Kidney (tissue), 14 donors: Measurements from ENCODE around the gene HSPG2. TPM values are rescaled to one million over a fixed set of nuclear protein-coding genes. Genes with fewer than 3 reads are reported as not detected.

Source experiments
- DNase-seq, 5 donors: peaks; one replicate each; pipeline ENCODE4 v3.0.0-alpha.2; 2013 to 2020
- FAIRE-seq: peaks from 2 replicates; lab custom pipeline; 2012; peaks lifted over from hg19 to GRCh38; lab: Jason Lieb, UNC
- H3K27ac ChIP-seq, 2 donors: one replicate each; pipeline ENCODE4 v1.7.0; 2013; ENCODE audit warnings: low read depth in 2 of 2, low read length in 2 of 2, inconsistent platforms in 1 of 2
- H3K27me3 ChIP-seq: one replicate; pipeline ENCODE4 v1.7.1; 2013; ENCODE audit warnings: low read length, inconsistent platforms; ENCODE audit not compliant: control insufficient read depth, insufficient read depth
- H3K36me3 ChIP-seq, 3 donors: one replicate each; pipeline versions ENCODE4 v1.7.0 to v1.7.1; 2013; ENCODE audit warnings: low read length in 3 of 3, control low read depth in 1 of 3, inconsistent platforms in 1 of 3; ENCODE audit not compliant: insufficient read depth in 3 of 3, control insufficient read depth in 2 of 3
- H3K4me1 ChIP-seq, 3 donors: one replicate each; pipeline versions ENCODE4 v1.7.0 to v1.7.1; 2013; ENCODE audit warnings: low read length in 3 of 3, inconsistent platforms in 1 of 3, low read depth in 1 of 3; ENCODE audit not compliant: control insufficient read depth in 2 of 3, insufficient read depth in 2 of 3
- H3K4me3 ChIP-seq, 3 donors: one replicate each; pipeline versions ENCODE4 v1.7.0 to v1.8.1; 2013; ENCODE audit warnings: low read length in 3 of 3, control low read depth in 1 of 3, inconsistent platforms in 1 of 3
- H3K9ac ChIP-seq, 3 donors: one replicate each; pipeline versions ENCODE4 v1.7.0 to v1.7.1; 2013; ENCODE audit warnings: low read length in 3 of 3, control low read depth in 1 of 3, inconsistent platforms in 1 of 3
- H3K9me3 ChIP-seq, 3 donors: one replicate each; pipeline versions ENCODE4 v1.7.0 to v1.7.1; 2013; ENCODE audit warnings: low read length in 3 of 3, control low read depth in 1 of 3, inconsistent platforms in 1 of 3; ENCODE audit not compliant: control insufficient read depth in 2 of 3, insufficient read depth in 1 of 3
- CTCF ChIP-seq: IDR thresholded peaks from 3 replicates; pipeline ENCODE4 v1.5.1; 2012; ENCODE audit warnings: mild to moderate bottlenecking, moderate library complexity, borderline replicate concordance; ENCODE audit not compliant: insufficient read depth; ENCODE audit errors: extremely low read depth
- intact Hi-C: fragments of 100-400 bp; cut with DNase I; formaldehyde crosslinking; loops from one replicate; pipeline ENCODE4 v1.11.1; 2022
- polyA plus RNA-seq: library from polyadenylated mRNA; stranded (reverse); fragments of 350-450 nt; fragmentation: Illumina TruSeq; extraction: RNeasy Lipid Tissue Mini Kit (QIAGEN cat#74804); gene quantifications from one replicate; pipeline ENCODE4 v1.2.3, GENCODE V29; 2014; ENCODE audit warnings: low read depth, low replicate concordance; ENCODE audit not compliant: insufficient read depth
- total RNA-seq: library from RNA; stranded (reverse); fragmentation: NEBNext Ultra II Directional; extraction: Animal tissue kit (Norgen Biotek cat#: 25700); gene quantifications from one replicate; pipeline ENCODE4 v1.2.1, GENCODE V29; 2021
- donor health status: control.
- donor health status: control.
- donor health status: control.
- donor health status: control.
- donor health status: control.
- donor health status: DM: yes; HTN: yes; CAD: no.
- donor health status: Normal renal cell carcinoma (clear cell type).

Gene HSPG2
- total and polyA plus RNA-seq, 2 donors from 2014 or later: 60.4 to 510 TPM

- Histone ChIP-seq H3K9ac (no peak overlapping the region), H3K4me1 (no peaks in the 10 kb centered on the region), H3K27ac (no peak overlapping the region), H3K27me3 (no peaks in the 10 kb centered on the region), H3K4me3 (no peak overlapping the region), H3K36me3 (peaks cover 0 to 39% (median 22%) of the 10 kb centered on the region in 3 donors), H3K9me3 (no peaks in the 10 kb centered on the region)
- no peak for TF ChIP-seq CTCF
- no peak for FAIRE-seq
- peak in 1 of 5 donors; percentile 70 for DNase-seq
- intact Hi-C loops: no loop called here
Observed at GRCh38 chr1:21849909-21850576, 87.1 kb downstream of the HSPG2 start.

DNA sequence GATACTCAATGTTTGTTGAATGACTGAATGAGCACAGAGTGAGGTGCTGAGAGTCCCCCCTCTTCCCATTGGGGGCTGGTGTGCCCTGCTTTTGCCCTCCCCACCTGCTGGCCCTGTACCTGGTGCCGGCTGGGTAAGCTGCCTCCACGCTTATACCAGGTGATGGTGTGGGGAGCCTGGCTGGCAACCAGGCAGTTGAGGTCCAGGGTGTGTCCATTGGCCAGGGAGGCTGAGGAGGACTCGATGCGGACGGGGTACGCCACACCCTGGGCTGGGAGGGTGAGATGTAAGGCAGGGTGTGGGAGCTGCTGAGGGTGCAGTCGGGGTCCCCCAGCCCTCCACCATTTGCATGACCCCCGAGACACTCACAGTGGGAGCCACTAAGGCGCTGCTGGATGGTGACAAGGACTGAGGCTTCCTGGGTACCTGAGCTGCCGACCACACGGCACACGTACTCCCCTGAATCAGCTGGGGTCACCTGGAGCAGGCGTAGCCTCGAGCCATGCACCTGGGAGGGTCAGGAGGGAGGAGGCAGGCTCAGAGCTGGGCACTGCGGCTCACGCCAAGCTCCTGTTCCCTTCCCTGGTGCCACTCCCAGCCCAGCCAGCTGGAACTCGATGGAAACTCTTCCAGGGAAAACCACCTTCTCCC lies 88.5 kb downstream of the HSPG2 start:
- H3K27ac ChIP-seq: no peak overlapping the region
- no peaks in the 10 kb centered on the region for H3K9me3 ChIP-seq
- H3K27me3 ChIP-seq: no peaks in the 10 kb centered on the region
- H3K4me3 ChIP-seq: no peak overlapping the region
- intact Hi-C loops: no loop called here
- DNase-seq (no peak), FAIRE-seq (no peak)
- TF ChIP-seq CTCF: no peak
- H3K9ac ChIP-seq: no peak overlapping the region
- H3K4me1 ChIP-seq: no peaks in the 10 kb centered on the region
- H3K36me3 ChIP-seq: peaks cover 0 to 34% (median 20%) of the 10 kb centered on the region in 3 donors

DNA sequence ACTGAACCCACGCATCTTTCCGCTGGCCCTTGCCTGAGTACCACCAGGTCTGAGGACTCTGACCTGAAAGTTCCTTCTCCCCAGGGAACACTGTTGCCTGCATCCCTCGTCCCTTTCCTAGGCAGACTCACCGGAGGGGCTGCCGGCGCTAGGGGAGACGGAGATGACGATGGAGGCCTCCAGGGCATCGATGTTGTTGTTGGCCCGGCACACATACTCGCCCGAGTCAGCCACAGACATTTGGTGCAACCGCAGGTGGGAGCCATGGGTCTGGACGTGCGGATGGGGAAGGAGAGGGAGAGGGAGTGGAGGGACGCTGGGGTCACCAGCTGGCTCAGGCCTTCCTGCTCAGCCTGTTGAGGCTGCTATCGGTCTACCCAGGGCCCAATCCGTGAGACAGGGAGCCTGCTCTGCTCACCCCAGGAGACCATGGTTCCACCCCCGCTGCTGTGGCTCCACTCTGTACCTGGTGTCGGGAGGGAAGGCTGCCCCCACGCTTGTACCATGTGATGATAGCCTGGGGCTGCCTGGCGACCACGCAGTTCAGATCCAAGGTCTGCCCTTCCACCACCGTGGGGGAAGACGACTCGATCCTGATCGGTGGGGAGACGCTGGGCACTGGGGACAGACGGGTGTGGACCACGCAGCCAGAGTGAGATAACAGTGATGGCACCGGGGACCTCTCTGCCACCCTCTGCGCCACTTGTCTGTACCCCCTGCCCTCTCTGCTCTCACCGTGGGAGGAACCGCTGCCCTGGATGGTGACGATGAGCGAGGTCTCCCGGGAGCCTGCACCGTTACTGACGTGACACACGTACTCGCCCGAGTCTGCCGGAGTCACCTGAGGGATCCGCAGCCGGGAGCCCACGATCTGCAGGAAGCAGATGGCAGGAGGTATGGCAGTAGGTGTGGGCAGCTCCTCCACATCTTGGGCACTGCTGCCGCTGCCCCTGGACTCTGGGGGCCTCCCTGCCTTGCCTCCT lies 89.6 kb downstream of the HSPG2 start:
- Histone ChIP-seq H3K36me3 (peaks cover 0 to 34% (median 20%) of the 10 kb centered on the region in 3 donors), H3K4me3 (no peak overlapping the region), H3K9me3 (no peaks in the 10 kb centered on the region), H3K27me3 (no peaks in the 10 kb centered on the region), H3K9ac (no peak overlapping the region), H3K27ac (no peak overlapping the region), H3K4me1 (no peaks in the 10 kb centered on the region)
- FAIRE-seq: no peak
- DNase-seq: no peak
- intact Hi-C loops: no loop called here
- TF ChIP-seq CTCF: no peak
